WTC11 (cell line): ENCODE measurements around the gene GSG1L. TPM values are rescaled to one million over a fixed set of nuclear protein-coding genes. Genes with fewer than 3 reads are reported as not detected.

ENCODE experiments used
- ATAC-seq: fragments of 200-7000 bp; cut with Tn5 transposase; 2 replicates; pipeline ENCODE4 v1.10.0; 2021; ENCODE audit warnings: mild to moderate bottlenecking, moderate library complexity
- CTCF ChIA-PET: fragments of 300-600 bp; sonication (Branson Sonifier 250); formaldehyde crosslinking; loops from one replicate; lab custom pipeline; 2021; ENCODE audit warnings: antibody characterized with exemption; lab: Charles Lee
- POLR2A ChIA-PET: fragments of 350-600 bp; sonication (Branson Sonifier 250); formaldehyde crosslinking; loops from one replicate; lab custom pipeline; 2021; ENCODE audit warnings: antibody characterized with exemption; lab: Charles Lee
- DNase-seq: peaks from one replicate; pipeline ENCODE4 v3.0.0; 2021; ENCODE audit warnings: low spot score
- H3K27ac Mint-ChIP-seq: 2 replicates; pipeline ENCODE4 v1.8.0; 2021; ENCODE audit warnings: mixed read lengths
- H3K27me3 Mint-ChIP-seq: 2 replicates; pipeline ENCODE4 v1.8.0; 2021; ENCODE audit warnings: low read depth, mild to moderate bottlenecking, moderate library complexity, mixed read lengths
- H3K36me3 Mint-ChIP-seq: 2 replicates; pipeline ENCODE4 v1.8.0; 2021; ENCODE audit warnings: mixed read lengths
- H3K4me1 Mint-ChIP-seq: 2 replicates; pipeline ENCODE4 v1.8.0; 2022; ENCODE audit warnings: mixed read lengths
- H3K4me3 Mint-ChIP-seq: 2 replicates; pipeline ENCODE4 v1.8.0; 2021; ENCODE audit warnings: mild to moderate bottlenecking, moderate library complexity, mixed read lengths
- H3K9me3 Mint-ChIP-seq: 2 replicates; pipeline ENCODE4 v1.8.0; 2021; ENCODE audit warnings: mixed read lengths
- CBFB ChIP-seq: sonication (generic); formaldehyde crosslinking; IDR thresholded peaks from 2 replicates; pipeline ENCODE4 v1.8.1; 2022; ENCODE audit warnings: mild to moderate bottlenecking, low read depth, missing genetic modification reagents
- CREB1 ChIP-seq: sonication (generic); formaldehyde crosslinking; IDR thresholded peaks from 2 replicates; pipeline ENCODE4 v1.8.0; 2023; ENCODE audit warnings: mild to moderate bottlenecking, missing genetic modification reagents
- CREM ChIP-seq: sonication (generic); formaldehyde crosslinking; IDR thresholded peaks from 2 replicates; pipeline ENCODE4 v1.8.1; 2022; ENCODE audit warnings: mild to moderate bottlenecking, missing genetic modification reagents, moderate library complexity
- ELF4 ChIP-seq: sonication (generic); formaldehyde crosslinking; IDR thresholded peaks from 2 replicates; pipeline ENCODE4 v1.8.1; 2022; ENCODE audit warnings: low read depth, mild to moderate bottlenecking, moderate library complexity, missing genetic modification reagents
- FOXK1 ChIP-seq: sonication (generic); formaldehyde crosslinking; IDR thresholded peaks from 2 replicates; pipeline ENCODE4 v1.8.0; 2022; ENCODE audit warnings: mild to moderate bottlenecking, moderate library complexity, missing genetic modification reagents
- FOXP1 ChIP-seq: sonication (generic); formaldehyde crosslinking; IDR thresholded peaks from 2 replicates; pipeline ENCODE4 v1.8.0; 2022; ENCODE audit warnings: missing genetic modification reagents, mild to moderate bottlenecking, moderate library complexity, borderline replicate concordance
- GTF2I ChIP-seq: fragments of 250-450 bp; sonication (Bioruptor Pico); conservative IDR thresholded peaks from 2 replicates; pipeline ENCODE4 v1.4.0; 2021; ENCODE audit warnings: mild to moderate bottlenecking
- IRF2 ChIP-seq: sonication (generic); formaldehyde crosslinking; IDR thresholded peaks from 2 replicates; pipeline ENCODE4 v1.8.0; 2022; ENCODE audit warnings: low read depth, missing genetic modification reagents, borderline replicate concordance
- MYBL2 ChIP-seq: sonication (generic); formaldehyde crosslinking; IDR thresholded peaks from 2 replicates; pipeline ENCODE4 v1.8.1; 2023; ENCODE audit warnings: mild to moderate bottlenecking, moderate library complexity, missing genetic modification reagents
- NFE2L1 ChIP-seq: sonication (generic); formaldehyde crosslinking; IDR thresholded peaks from 2 replicates; pipeline ENCODE4 v1.8.1; 2023; ENCODE audit warnings: missing genetic modification reagents
- NR1H2 ChIP-seq: sonication (generic); formaldehyde crosslinking; IDR thresholded peaks from 2 replicates; pipeline ENCODE4 v1.9.0; 2021; ENCODE audit warnings: mild to moderate bottlenecking, moderate library complexity, missing genetic modification reagents
- ZNF138 ChIP-seq: sonication (generic); formaldehyde crosslinking; conservative IDR thresholded peaks from 2 replicates; pipeline ENCODE4 v1.8.1; 2022; ENCODE audit warnings: mild to moderate bottlenecking, moderate library complexity, missing genetic modification reagents
- ZNF219 ChIP-seq: sonication (generic); formaldehyde crosslinking; IDR thresholded peaks from 2 replicates; pipeline ENCODE4 v1.8.0; 2023; ENCODE audit warnings: missing genetic modification reagents, mild to moderate bottlenecking, borderline replicate concordance
- total RNA-seq: library from RNA; stranded (reverse); gene quantifications from 3 replicates; pipeline ENCODE4 v1.2.3, GENCODE V29; 2021
- TF ChIP-seq, protein P1 (sequence below): sonication (generic); formaldehyde crosslinking; IDR thresholded peaks from 2 replicates; pipeline ENCODE4 v1.8.0; 2022; ENCODE audit warnings: mild to moderate bottlenecking, missing genetic modification reagents
- TF ChIP-seq, protein P2 (sequence below): sonication (generic); formaldehyde crosslinking; IDR thresholded peaks from 2 replicates; pipeline ENCODE4 v1.8.1; 2023; ENCODE audit warnings: mild to moderate bottlenecking, missing genetic modification reagents
- TF ChIP-seq, protein P3 (sequence below): fragments of 250-450 bp; sonication (Bioruptor Pico); IDR thresholded peaks from 2 replicates; pipeline ENCODE4 v1.9.0; 2021; ENCODE audit warnings: moderate library complexity, mild to moderate bottlenecking, inconsistent platforms, borderline replicate concordance
- TF ChIP-seq, protein P4 (sequence below): sonication (generic); formaldehyde crosslinking; conservative IDR thresholded peaks from 2 replicates; pipeline ENCODE4 v1.8.1; 2023; ENCODE audit warnings: mild to moderate bottlenecking, low read depth, missing genetic modification reagents, moderate library complexity
- TF ChIP-seq, protein P5 (sequence below): sonication (generic); formaldehyde crosslinking; IDR thresholded peaks from 2 replicates; pipeline ENCODE4 v1.8.0; 2023; ENCODE audit warnings: missing genetic modification reagents
- TF ChIP-seq, protein P6 (sequence below): sonication (generic); formaldehyde crosslinking; IDR thresholded peaks from 2 replicates; pipeline ENCODE4 v1.8.1; 2022; ENCODE audit warnings: missing genetic modification reagents, borderline replicate concordance

GSG1L gene
- total RNA-seq, 1 experiment from 2014 or later, result 0.28 TPM

DNA sequence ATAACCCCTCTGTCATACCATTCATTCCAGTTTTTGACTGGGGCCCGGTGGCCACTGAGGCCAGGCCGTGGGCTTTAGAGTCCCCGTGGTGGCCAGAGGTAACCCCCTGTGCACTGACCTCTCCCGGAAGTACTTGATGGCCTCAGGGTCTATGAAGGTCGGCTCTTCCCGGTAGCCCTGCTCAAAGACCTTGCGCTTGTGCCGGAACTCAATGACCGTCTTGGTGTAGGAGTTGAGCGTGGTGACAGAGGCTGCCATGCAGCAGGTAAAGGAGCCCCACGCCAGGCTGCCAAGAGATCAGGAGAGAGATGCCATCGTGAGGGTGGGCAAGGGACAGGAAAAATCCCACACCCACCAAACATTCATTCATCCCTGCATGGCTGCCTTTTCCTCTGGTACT, 234.8 kb downstream of the GSG1L start (continued):
- TF ChIP-seq, protein P1, sequence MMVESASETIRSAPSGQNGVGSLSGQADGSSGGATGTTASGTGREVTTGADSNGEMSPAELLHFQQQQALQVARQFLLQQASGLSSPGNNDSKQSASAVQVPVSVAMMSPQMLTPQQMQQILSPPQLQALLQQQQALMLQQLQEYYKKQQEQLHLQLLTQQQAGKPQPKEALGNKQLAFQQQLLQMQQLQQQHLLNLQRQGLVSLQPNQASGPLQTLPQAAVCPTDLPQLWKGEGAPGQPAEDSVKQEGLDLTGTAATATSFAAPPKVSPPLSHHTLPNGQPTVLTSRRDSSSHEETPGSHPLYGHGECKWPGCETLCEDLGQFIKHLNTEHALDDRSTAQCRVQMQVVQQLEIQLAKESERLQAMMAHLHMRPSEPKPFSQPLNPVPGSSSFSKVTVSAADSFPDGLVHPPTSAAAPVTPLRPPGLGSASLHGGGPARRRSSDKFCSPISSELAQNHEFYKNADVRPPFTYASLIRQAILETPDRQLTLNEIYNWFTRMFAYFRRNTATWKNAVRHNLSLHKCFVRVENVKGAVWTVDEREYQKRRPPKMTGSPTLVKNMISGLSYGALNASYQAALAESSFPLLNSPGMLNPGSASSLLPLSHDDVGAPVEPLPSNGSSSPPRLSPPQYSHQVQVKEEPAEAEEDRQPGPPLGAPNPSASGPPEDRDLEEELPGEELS (CRISPR knock-in tag), result no peak
- TF ChIP-seq NFE2L1, result no peak
- TF ChIP-seq, protein P2, sequence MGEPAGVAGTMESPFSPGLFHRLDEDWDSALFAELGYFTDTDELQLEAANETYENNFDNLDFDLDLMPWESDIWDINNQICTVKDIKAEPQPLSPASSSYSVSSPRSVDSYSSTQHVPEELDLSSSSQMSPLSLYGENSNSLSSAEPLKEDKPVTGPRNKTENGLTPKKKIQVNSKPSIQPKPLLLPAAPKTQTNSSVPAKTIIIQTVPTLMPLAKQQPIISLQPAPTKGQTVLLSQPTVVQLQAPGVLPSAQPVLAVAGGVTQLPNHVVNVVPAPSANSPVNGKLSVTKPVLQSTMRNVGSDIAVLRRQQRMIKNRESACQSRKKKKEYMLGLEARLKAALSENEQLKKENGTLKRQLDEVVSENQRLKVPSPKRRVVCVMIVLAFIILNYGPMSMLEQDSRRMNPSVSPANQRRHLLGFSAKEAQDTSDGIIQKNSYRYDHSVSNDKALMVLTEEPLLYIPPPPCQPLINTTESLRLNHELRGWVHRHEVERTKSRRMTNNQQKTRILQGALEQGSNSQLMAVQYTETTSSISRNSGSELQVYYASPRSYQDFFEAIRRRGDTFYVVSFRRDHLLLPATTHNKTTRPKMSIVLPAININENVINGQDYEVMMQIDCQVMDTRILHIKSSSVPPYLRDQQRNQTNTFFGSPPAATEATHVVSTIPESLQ (CRISPR knock-in tag), result no peak
- no peak for TF ChIP-seq IRF2 (CRISPR knock-in tag)
- TF ChIP-seq ZNF138, result no peak
- TF ChIP-seq CREM (CRISPR knock-in tag), result no peak
- no peak for TF ChIP-seq ELF4 (CRISPR knock-in tag)
- no peak for TF ChIP-seq GTF2I (CRISPR knock-in tag)

DNA sequence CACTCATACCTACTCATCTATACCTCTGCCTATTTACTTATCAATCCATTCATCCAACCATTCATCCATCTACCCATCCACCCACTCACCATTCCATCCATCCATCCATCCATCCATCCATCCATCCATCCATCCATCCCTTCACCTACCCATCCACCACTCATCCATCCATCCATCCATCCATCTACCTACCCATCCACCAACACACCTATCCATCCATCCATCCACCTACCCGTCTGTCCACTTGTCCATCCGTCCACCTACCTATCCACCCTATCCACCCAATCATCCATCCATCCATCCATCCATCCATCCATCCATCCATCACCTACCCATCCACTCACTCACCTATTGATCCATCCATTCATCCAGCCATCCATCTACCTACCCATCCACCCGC, 235.7 kb downstream of the GSG1L start:
- peaks cover 3% of the 10 kb centered on the region; the same call in 1 of the 2 replicates for H3K4me1 Mint-ChIP-seq
- POLR2A ChIA-PET, result no interaction called here
- peaks cover 10% of the 10 kb centered on the region for H3K36me3 Mint-ChIP-seq
- CTCF ChIA-PET, result interaction anchor here (1.3 kb wide), 1 partner anchor 48 kb away, joined by 3 read pairs; no protein-coding TSS in a partner anchor
- no peak for TF ChIP-seq MYBL2 (CRISPR knock-in tag)
- TF ChIP-seq, protein P3, sequence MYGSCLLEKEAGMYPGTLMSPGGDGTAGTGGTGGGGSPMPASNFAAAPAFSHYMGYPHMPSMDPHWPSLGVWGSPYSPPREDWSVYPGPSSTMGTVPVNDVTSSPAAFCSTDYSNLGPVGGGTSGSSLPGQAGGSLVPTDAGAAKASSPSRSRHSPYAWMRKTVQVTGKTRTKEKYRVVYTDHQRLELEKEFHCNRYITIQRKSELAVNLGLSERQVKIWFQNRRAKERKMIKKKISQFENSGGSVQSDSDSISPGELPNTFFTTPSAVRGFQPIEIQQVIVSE (CRISPR knock-in tag), result no peak
- no peak for TF ChIP-seq FOXP1
- no peak for TF ChIP-seq CBFB (CRISPR knock-in tag)
- TF ChIP-seq, protein P4, sequence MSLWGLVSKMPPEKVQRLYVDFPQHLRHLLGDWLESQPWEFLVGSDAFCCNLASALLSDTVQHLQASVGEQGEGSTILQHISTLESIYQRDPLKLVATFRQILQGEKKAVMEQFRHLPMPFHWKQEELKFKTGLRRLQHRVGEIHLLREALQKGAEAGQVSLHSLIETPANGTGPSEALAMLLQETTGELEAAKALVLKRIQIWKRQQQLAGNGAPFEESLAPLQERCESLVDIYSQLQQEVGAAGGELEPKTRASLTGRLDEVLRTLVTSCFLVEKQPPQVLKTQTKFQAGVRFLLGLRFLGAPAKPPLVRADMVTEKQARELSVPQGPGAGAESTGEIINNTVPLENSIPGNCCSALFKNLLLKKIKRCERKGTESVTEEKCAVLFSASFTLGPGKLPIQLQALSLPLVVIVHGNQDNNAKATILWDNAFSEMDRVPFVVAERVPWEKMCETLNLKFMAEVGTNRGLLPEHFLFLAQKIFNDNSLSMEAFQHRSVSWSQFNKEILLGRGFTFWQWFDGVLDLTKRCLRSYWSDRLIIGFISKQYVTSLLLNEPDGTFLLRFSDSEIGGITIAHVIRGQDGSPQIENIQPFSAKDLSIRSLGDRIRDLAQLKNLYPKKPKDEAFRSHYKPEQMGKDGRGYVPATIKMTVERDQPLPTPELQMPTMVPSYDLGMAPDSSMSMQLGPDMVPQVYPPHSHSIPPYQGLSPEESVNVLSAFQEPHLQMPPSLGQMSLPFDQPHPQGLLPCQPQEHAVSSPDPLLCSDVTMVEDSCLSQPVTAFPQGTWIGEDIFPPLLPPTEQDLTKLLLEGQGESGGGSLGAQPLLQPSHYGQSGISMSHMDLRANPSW (CRISPR knock-in tag), result no peak
- no peak for TF ChIP-seq NR1H2 (CRISPR knock-in tag)
- TF ChIP-seq, protein P5, sequence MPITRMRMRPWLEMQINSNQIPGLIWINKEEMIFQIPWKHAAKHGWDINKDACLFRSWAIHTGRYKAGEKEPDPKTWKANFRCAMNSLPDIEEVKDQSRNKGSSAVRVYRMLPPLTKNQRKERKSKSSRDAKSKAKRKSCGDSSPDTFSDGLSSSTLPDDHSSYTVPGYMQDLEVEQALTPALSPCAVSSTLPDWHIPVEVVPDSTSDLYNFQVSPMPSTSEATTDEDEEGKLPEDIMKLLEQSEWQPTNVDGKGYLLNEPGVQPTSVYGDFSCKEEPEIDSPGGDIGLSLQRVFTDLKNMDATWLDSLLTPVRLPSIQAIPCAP (CRISPR knock-in tag), result no peak
- TF ChIP-seq ZNF219 (CRISPR knock-in tag), result no peak
- no peak for TF ChIP-seq CREB1 (CRISPR knock-in tag)
- TF ChIP-seq, protein P6, sequence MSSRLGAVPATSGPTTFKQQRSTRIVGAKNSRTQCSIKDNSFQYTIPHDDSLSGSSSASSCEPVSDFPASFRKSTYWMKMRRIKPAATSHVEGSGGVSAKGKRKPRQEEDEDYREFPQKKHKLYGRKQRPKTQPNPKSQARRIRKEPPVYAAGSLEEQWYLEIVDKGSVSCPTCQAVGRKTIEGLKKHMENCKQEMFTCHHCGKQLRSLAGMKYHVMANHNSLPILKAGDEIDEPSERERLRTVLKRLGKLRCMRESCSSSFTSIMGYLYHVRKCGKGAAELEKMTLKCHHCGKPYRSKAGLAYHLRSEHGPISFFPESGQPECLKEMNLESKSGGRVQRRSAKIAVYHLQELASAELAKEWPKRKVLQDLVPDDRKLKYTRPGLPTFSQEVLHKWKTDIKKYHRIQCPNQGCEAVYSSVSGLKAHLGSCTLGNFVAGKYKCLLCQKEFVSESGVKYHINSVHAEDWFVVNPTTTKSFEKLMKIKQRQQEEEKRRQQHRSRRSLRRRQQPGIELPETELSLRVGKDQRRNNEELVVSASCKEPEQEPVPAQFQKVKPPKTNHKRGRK (CRISPR knock-in tag), result no peak
- no peak for TF ChIP-seq FOXK1 (CRISPR knock-in tag)
- no peak overlapping the region for H3K4me3 Mint-ChIP-seq
- ATAC-seq (no peak), DNase-seq (no peak)
- H3K27ac Mint-ChIP-seq, result no peak overlapping the region
- H3K27me3 Mint-ChIP-seq, result peaks cover 6% of the 10 kb centered on the region
- H3K9me3 Mint-ChIP-seq, result peaks cover 26% of the 10 kb centered on the region
